ENCODE data around the gene LIF.

Gene LIF

GRCh38 chr22:30263883-30264282 is 17.3 kb upstream of the LIF start:
- H3K9me3 ChIP-seq (replicated peaks in 1 of 2; ENCODE audit: control insufficient read depth in 2 of 2, insufficient read depth in 1 of 2, low read depth in 1 of 2, low read length in 2 of 2) = peaks cover 0 to 2% of the 10 kb centered on the region in 2 donors
- peak overlapping the region; percentile 16 for H2BK12ac ChIP-seq (ENCODE audit: low read length)
- H3K23ac ChIP-seq (ENCODE audit: low read depth, low read length, poor library complexity) = no peak overlapping the region
- no peak overlapping the region for H4K8ac ChIP-seq (ENCODE audit: low read depth, low read length)
- WGBS, 2 donors (ENCODE audit: extremely low coverage in 2 of 2, insufficient read length in 2 of 2, insufficient replicate concordance in 1 of 2) = no CpG with 5 or more reads among the region's 17 CpGs
- DNase-seq (ENCODE audit: low spot score) = no peak
- H2AFZ ChIP-seq (ENCODE audit: low read length) = peak overlapping the region; percentile 81
- peaks cover 1 to 15% of the 10 kb centered on the region in 2 donors for H3K4me1 ChIP-seq (ENCODE audit: control insufficient read depth in 2 of 2, insufficient read depth in 1 of 2, low read depth in 1 of 2, low read length in 2 of 2)
- peak overlapping the region; percentile 8 for H2AK5ac ChIP-seq (ENCODE audit: low read depth, low read length)
- no peaks in the 10 kb centered on the region for H3K79me1 ChIP-seq (ENCODE audit: low read depth, low read length)
- peak overlapping the region; percentile 87 for H2BK15ac ChIP-seq (ENCODE audit: low read length)
- no peak overlapping the region for H3K14ac ChIP-seq (ENCODE audit: low read length)
- H3K4me2 ChIP-seq (ENCODE audit: insufficient read depth, low read length, poor library complexity, severe bottlenecking) = no peak overlapping the region
- H3K4me3 ChIP-seq (ENCODE audit: low read length in 2 of 2) = no peak overlapping the region
- no peaks in the 10 kb centered on the region for H3K36me3 ChIP-seq (replicated peaks in 1 of 2; ENCODE audit: control insufficient read depth in 2 of 2, insufficient read depth in 2 of 2, low read length in 2 of 2)
- peaks cover 0 to 8% (median 0%) of the 10 kb centered on the region in 3 experiments for H3K27me3 ChIP-seq (ENCODE audit: control insufficient read depth in 3 of 3, insufficient read depth in 3 of 3, low read depth in 1 of 3, low read length in 3 of 3)
- no peak overlapping the region for H3K4ac ChIP-seq (ENCODE audit: low read length)
- no peak overlapping the region for H3K9ac ChIP-seq (ENCODE audit: low read depth, low read length, poor library complexity)
- no peak overlapping the region for H4K91ac ChIP-seq (ENCODE audit: low read depth, low read length, poor library complexity)
- H2BK5ac ChIP-seq (ENCODE audit: low read length) = no peak overlapping the region
- no peak overlapping the region for H2BK120ac ChIP-seq (ENCODE audit: low read depth, low read length)
- H3K18ac ChIP-seq (ENCODE audit: low read length) = peak overlapping the region; percentile 69
- H3K27ac ChIP-seq (replicated peaks; ENCODE audit: low read length) = no peak overlapping the region

DNA sequence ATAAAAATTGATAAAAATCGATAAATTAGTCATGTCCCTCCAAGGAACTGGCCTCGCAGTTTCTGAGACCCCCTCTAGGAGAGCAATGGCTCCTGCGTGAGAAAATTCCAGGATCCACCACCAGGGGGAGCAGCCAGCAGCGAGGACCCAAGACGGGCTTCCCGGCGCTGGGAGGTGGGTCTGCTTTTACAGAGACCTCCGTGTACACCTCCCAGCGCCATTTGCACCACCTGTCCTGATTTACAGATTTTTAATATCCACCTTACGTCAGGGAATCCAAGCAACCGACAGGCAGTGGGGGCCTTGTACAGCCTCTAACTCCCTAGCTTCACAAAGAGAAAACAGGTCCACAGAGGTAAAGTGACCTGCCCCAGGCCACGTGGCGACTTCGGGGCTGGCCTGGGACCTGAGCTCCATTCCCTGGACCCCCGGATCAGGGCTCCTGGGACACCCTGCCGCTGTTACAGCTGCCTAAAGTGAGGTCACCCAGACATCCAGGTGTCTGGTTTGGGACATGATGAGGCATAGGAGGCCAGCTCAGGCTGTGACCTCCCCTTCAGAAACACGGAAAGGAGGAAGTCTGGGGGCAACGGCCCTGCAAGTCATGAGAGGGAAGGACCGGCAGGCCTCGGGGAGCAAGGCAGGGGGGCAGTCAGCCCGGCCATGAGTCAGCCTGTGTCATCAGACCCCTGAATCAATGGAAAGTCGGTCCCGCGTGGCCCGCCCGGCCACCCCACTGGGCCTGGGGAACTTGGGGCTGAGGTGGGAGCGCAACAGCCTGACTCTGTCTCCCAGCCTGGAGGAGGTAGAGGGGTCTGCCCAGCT is 16.6 kb upstream of the LIF start:
- Histone ChIP-seq H3K9me3 (replicated peaks in 1 of 2; ENCODE audit: control insufficient read depth in 2 of 2, insufficient read depth in 1 of 2, low read depth in 1 of 2, low read length in 2 of 2) (peaks cover 0 to 2% of the 10 kb centered on the region in 2 donors), H2AK5ac (ENCODE audit: low read depth, low read length) (peak overlapping the region; percentile 41), H4K8ac (ENCODE audit: low read depth, low read length) (no peak overlapping the region), H3K4ac (ENCODE audit: low read length) (no peak overlapping the region), H3K4me1 (ENCODE audit: control insufficient read depth in 2 of 2, insufficient read depth in 1 of 2, low read depth in 1 of 2, low read length in 2 of 2) (peaks cover 1 to 18% of the 10 kb centered on the region in 2 donors), H3K79me1 (ENCODE audit: low read depth, low read length) (no peaks in the 10 kb centered on the region), H2BK12ac (ENCODE audit: low read length) (no peak overlapping the region), H3K36me3 (replicated peaks in 1 of 2; ENCODE audit: control insufficient read depth in 2 of 2, insufficient read depth in 2 of 2, low read length in 2 of 2) (no peaks in the 10 kb centered on the region), H2BK15ac (ENCODE audit: low read length) (peak overlapping the region; percentile 87), H2AFZ (ENCODE audit: low read length) (peak overlapping the region; percentile 81), H3K27me3 (ENCODE audit: control insufficient read depth in 3 of 3, insufficient read depth in 3 of 3, low read depth in 1 of 3, low read length in 3 of 3) (peaks cover 0 to 8% (median 0%) of the 10 kb centered on the region in 3 experiments), H3K14ac (ENCODE audit: low read length) (peak overlapping the region; percentile 57), H3K4me2 (ENCODE audit: insufficient read depth, low read length, poor library complexity, severe bottlenecking) (no peak overlapping the region), H3K9ac (ENCODE audit: low read depth, low read length, poor library complexity) (no peak overlapping the region), H3K27ac (replicated peaks; ENCODE audit: low read length) (no peak overlapping the region), H4K91ac (ENCODE audit: low read depth, low read length, poor library complexity) (no peak overlapping the region), H2BK120ac (ENCODE audit: low read depth, low read length) (no peak overlapping the region), H3K23ac (ENCODE audit: low read depth, low read length, poor library complexity) (no peak overlapping the region), H3K18ac (ENCODE audit: low read length) (peak overlapping the region; percentile 86), H2BK5ac (ENCODE audit: low read length) (no peak overlapping the region), H3K4me3 (ENCODE audit: low read length in 2 of 2) (no peak overlapping the region)
- no CpG with 5 or more reads among the region's 27 CpGs for WGBS, 2 donors (ENCODE audit: extremely low coverage in 2 of 2, insufficient read length in 2 of 2, insufficient replicate concordance in 1 of 2)
- peak; percentile 80 for DNase-seq (ENCODE audit: low spot score)

GRCh38 chr22:30262112-30262511 is 15.6 kb upstream of the LIF start:
- peaks cover 3 to 20% of the 10 kb centered on the region in 2 donors for H3K4me1 ChIP-seq (ENCODE audit: control insufficient read depth in 2 of 2, insufficient read depth in 1 of 2, low read depth in 1 of 2, low read length in 2 of 2)
- H3K79me1 ChIP-seq (ENCODE audit: low read depth, low read length) = no peaks in the 10 kb centered on the region
- H2AK5ac ChIP-seq (ENCODE audit: low read depth, low read length) = peak overlapping the region; percentile 31
- H3K27me3 ChIP-seq (ENCODE audit: control insufficient read depth in 3 of 3, insufficient read depth in 3 of 3, low read depth in 1 of 3, low read length in 3 of 3) = peaks cover 0 to 8% (median 0%) of the 10 kb centered on the region in 3 experiments
- H3K14ac ChIP-seq (ENCODE audit: low read length) = no peak overlapping the region
- H3K23ac ChIP-seq (ENCODE audit: low read depth, low read length, poor library complexity) = no peak overlapping the region
- no peak overlapping the region for H3K4me3 ChIP-seq (ENCODE audit: low read length in 2 of 2)
- H3K18ac ChIP-seq (ENCODE audit: low read length) = no peak overlapping the region
- H2BK12ac ChIP-seq (ENCODE audit: low read length) = no peak overlapping the region
- H2BK5ac ChIP-seq (ENCODE audit: low read length) = no peak overlapping the region
- no peak overlapping the region for H3K4ac ChIP-seq (ENCODE audit: low read length)
- no peak overlapping the region for H4K8ac ChIP-seq (ENCODE audit: low read depth, low read length)
- no peak for DNase-seq (ENCODE audit: low spot score)
- H2BK120ac ChIP-seq (ENCODE audit: low read depth, low read length) = no peak overlapping the region
- no peak overlapping the region for H2AFZ ChIP-seq (ENCODE audit: low read length)
- H2BK15ac ChIP-seq (ENCODE audit: low read length) = no peak overlapping the region
- H3K27ac ChIP-seq (replicated peaks; ENCODE audit: low read length) = no peak overlapping the region
- WGBS, 2 donors (ENCODE audit: extremely low coverage in 2 of 2, insufficient read length in 2 of 2, insufficient replicate concordance in 1 of 2) = no CpG with 5 or more reads among the region's 4 CpGs
- H4K91ac ChIP-seq (ENCODE audit: low read depth, low read length, poor library complexity) = no peak overlapping the region
- peaks cover 0 to 2% of the 10 kb centered on the region in 2 donors for H3K9me3 ChIP-seq (replicated peaks in 1 of 2; ENCODE audit: control insufficient read depth in 2 of 2, insufficient read depth in 1 of 2, low read depth in 1 of 2, low read length in 2 of 2)
- no peaks in the 10 kb centered on the region for H3K36me3 ChIP-seq (replicated peaks in 1 of 2; ENCODE audit: control insufficient read depth in 2 of 2, insufficient read depth in 2 of 2, low read length in 2 of 2)
- no peak overlapping the region for H3K9ac ChIP-seq (ENCODE audit: low read depth, low read length, poor library complexity)
- no peak overlapping the region for H3K4me2 ChIP-seq (ENCODE audit: insufficient read depth, low read length, poor library complexity, severe bottlenecking)

- Histone ChIP-seq H3K4ac (ENCODE audit: low read length) (no peak overlapping the region), H2BK120ac (ENCODE audit: low read depth, low read length) (no peak overlapping the region), H3K27ac (replicated peaks; ENCODE audit: low read length) (no peak overlapping the region), H3K27me3 (ENCODE audit: control insufficient read depth in 3 of 3, insufficient read depth in 3 of 3, low read depth in 1 of 3, low read length in 3 of 3) (peaks cover 0 to 8% (median 0%) of the 10 kb centered on the region in 3 experiments), H3K36me3 (replicated peaks in 1 of 2; ENCODE audit: control insufficient read depth in 2 of 2, insufficient read depth in 2 of 2, low read length in 2 of 2) (no peaks in the 10 kb centered on the region), H3K4me1 (ENCODE audit: control insufficient read depth in 2 of 2, insufficient read depth in 1 of 2, low read depth in 1 of 2, low read length in 2 of 2) (peaks cover 3 to 20% of the 10 kb centered on the region in 2 donors), H2AK5ac (ENCODE audit: low read depth, low read length) (no peak overlapping the region), H2BK15ac (ENCODE audit: low read length) (no peak overlapping the region), H2AFZ (ENCODE audit: low read length) (no peak overlapping the region), H4K8ac (ENCODE audit: low read depth, low read length) (no peak overlapping the region), H3K23ac (ENCODE audit: low read depth, low read length, poor library complexity) (no peak overlapping the region), H3K9me3 (replicated peaks in 1 of 2; ENCODE audit: control insufficient read depth in 2 of 2, insufficient read depth in 1 of 2, low read depth in 1 of 2, low read length in 2 of 2) (peaks cover 0 to 2% of the 10 kb centered on the region in 2 donors), H3K9ac (ENCODE audit: low read depth, low read length, poor library complexity) (no peak overlapping the region), H2BK12ac (ENCODE audit: low read length) (no peak overlapping the region), H3K14ac (ENCODE audit: low read length) (no peak overlapping the region), H3K79me1 (ENCODE audit: low read depth, low read length) (no peaks in the 10 kb centered on the region), H4K91ac (ENCODE audit: low read depth, low read length, poor library complexity) (peak overlapping the region; percentile 74), H3K4me3 (ENCODE audit: low read length in 2 of 2) (no peak overlapping the region), H3K18ac (ENCODE audit: low read length) (no peak overlapping the region), H3K4me2 (ENCODE audit: insufficient read depth, low read length, poor library complexity, severe bottlenecking) (no peak overlapping the region), H2BK5ac (ENCODE audit: low read length) (no peak overlapping the region)
- DNase-seq (ENCODE audit: low spot score) = no peak
- WGBS, 2 donors (ENCODE audit: extremely low coverage in 2 of 2, insufficient read length in 2 of 2, insufficient replicate concordance in 1 of 2) = no CpG with 5 or more reads among the region's 8 CpGs
Observed at GRCh38 chr22:30261134-30261533, 14.6 kb upstream of the LIF start.

Measured in neuronal stem cell (in vitro differentiated cells).